ENCODE results near the gene NCAM2. TPM values are rescaled to one million over a fixed set of nuclear protein-coding genes. Genes with fewer than 3 reads are reported as not detected.

The NCAM2 gene
- total and polyA plus RNA-seq, 3 experiments from 2014 or later, result not detected

- no peak overlapping the region for H3K4me3 Mint-ChIP-seq
- POLR2A ChIA-PET, result no interaction called here
- CTCF ChIA-PET, result no interaction called here
- Histone ChIP-seq H3K27me3 (ENCODE audit: insufficient read depth, low read length, poor library complexity, severe bottlenecking) (no peaks in the 10 kb centered on the region), H3K9me3 (ENCODE audit: low read length) (no peaks in the 10 kb centered on the region), H3K36me3 (ENCODE audit: insufficient read depth, low read length) (no peaks in the 10 kb centered on the region), H3K4me1 (ENCODE audit: insufficient read depth, low read length) (no peaks in the 10 kb centered on the region), H3K4me3 (ENCODE audit: low read length) (no peak overlapping the region), H3K27ac (ENCODE audit: low read depth, low read length) (no peak overlapping the region)
- H3K36me3 Mint-ChIP-seq, result no peaks in the 10 kb centered on the region
- no peak overlapping the region for H3K27ac Mint-ChIP-seq
- peaks cover 5 to 21% of the 10 kb centered on the region in 2 donors for H3K27me3 Mint-ChIP-seq
- no peak for DNase-seq
- H3K4me1 Mint-ChIP-seq, result peaks cover 0 to 9% (median 5%) of the 10 kb centered on the region in 3 donors
- no peaks in the 10 kb centered on the region for H3K9me3 Mint-ChIP-seq
Observed at GRCh38 chr21:21003701-21004100, 5.5 kb downstream of the NCAM2 start.

- POLR2A ChIA-PET, result no interaction called here
- CTCF ChIA-PET, result no interaction called here
- Mint-ChIP-seq H3K9me3 (no peaks in the 10 kb centered on the region), H3K27ac (no peak overlapping the region), H3K36me3 (no peaks in the 10 kb centered on the region), H3K27me3 (peaks cover 0 to 1% of the 10 kb centered on the region in 2 donors), H3K4me3 (no peak overlapping the region), H3K4me1 (no peaks in the 10 kb centered on the region)
- Histone ChIP-seq H3K4me1 (ENCODE audit: insufficient read depth, low read length) (no peaks in the 10 kb centered on the region), H3K36me3 (ENCODE audit: insufficient read depth, low read length) (no peaks in the 10 kb centered on the region), H3K27me3 (ENCODE audit: insufficient read depth, low read length, poor library complexity, severe bottlenecking) (no peaks in the 10 kb centered on the region), H3K4me3 (ENCODE audit: low read length) (no peak overlapping the region), H3K27ac (ENCODE audit: low read depth, low read length) (no peak overlapping the region), H3K9me3 (ENCODE audit: low read length) (no peaks in the 10 kb centered on the region)
- DNase-seq, result no peak
Observed at GRCh38 chr21:21007606-21008005, 9.4 kb downstream of the NCAM2 start.

- Mint-ChIP-seq H3K9me3 (peaks cover 0 to 6% (median 2%) of the 10 kb centered on the region in 5 donors), H3K4me3 (no peak overlapping the region)
- DNase-seq, result no peak
Observed at GRCh38 chr21:21010228-21010627, 12.0 kb downstream of the NCAM2 start.

GRCh38 chr21:21010698-21011097 lies 12.5 kb downstream of the NCAM2 start:
- Histone ChIP-seq H3K27me3 (ENCODE audit: insufficient read depth, low read length, poor library complexity, severe bottlenecking) (no peaks in the 10 kb centered on the region), H3K36me3 (ENCODE audit: insufficient read depth, low read length) (no peaks in the 10 kb centered on the region), H3K4me1 (ENCODE audit: insufficient read depth, low read length) (no peaks in the 10 kb centered on the region), H3K4me3 (ENCODE audit: low read length) (no peak overlapping the region), H3K27ac (ENCODE audit: low read depth, low read length) (no peak overlapping the region), H3K9me3 (ENCODE audit: low read length) (no peaks in the 10 kb centered on the region)
- Mint-ChIP-seq H3K27ac (no peak overlapping the region), H3K4me1 (no peaks in the 10 kb centered on the region), H3K4me3 (no peak overlapping the region), H3K27me3 (peaks cover 0 to 1% of the 10 kb centered on the region in 2 donors), H3K9me3 (peaks cover 0 to 6% (median 2%) of the 10 kb centered on the region in 5 donors), H3K36me3 (no peaks in the 10 kb centered on the region)
- DNase-seq, result no peak
- POLR2A ChIA-PET, result no interaction called here
- CTCF ChIA-PET, result no interaction called here

More at GRCh38 chr21:21010228-21010627, 12.0 kb downstream of the NCAM2 start:
- H3K27me3 ChIP-seq (ENCODE audit: insufficient read depth, low read length, poor library complexity, severe bottlenecking), result no peaks in the 10 kb centered on the region
- H3K27me3 Mint-ChIP-seq, result peaks cover 0 to 1% of the 10 kb centered on the region in 2 donors
- no peaks in the 10 kb centered on the region for H3K4me1 ChIP-seq (ENCODE audit: insufficient read depth, low read length)
- H3K4me1 Mint-ChIP-seq, result no peaks in the 10 kb centered on the region
- no peaks in the 10 kb centered on the region for H3K9me3 ChIP-seq (ENCODE audit: low read length)
- H3K36me3 ChIP-seq (ENCODE audit: insufficient read depth, low read length), result no peaks in the 10 kb centered on the region
- H3K27ac ChIP-seq (ENCODE audit: low read depth, low read length), result no peak overlapping the region
- H3K36me3 Mint-ChIP-seq, result no peaks in the 10 kb centered on the region
- no peak overlapping the region for H3K27ac Mint-ChIP-seq
- H3K4me3 ChIP-seq (ENCODE audit: low read length), result no peak overlapping the region
- CTCF ChIA-PET, result no interaction called here
- POLR2A ChIA-PET, result no interaction called here

GRCh38 chr21:21018821-21019220 lies 20.6 kb downstream of the NCAM2 start:
- Histone ChIP-seq H3K27ac (ENCODE audit: low read depth, low read length) (no peak overlapping the region), H3K36me3 (ENCODE audit: insufficient read depth, low read length) (no peaks in the 10 kb centered on the region), H3K27me3 (ENCODE audit: insufficient read depth, low read length, poor library complexity, severe bottlenecking) (no peaks in the 10 kb centered on the region), H3K9me3 (ENCODE audit: low read length) (no peaks in the 10 kb centered on the region), H3K4me1 (ENCODE audit: insufficient read depth, low read length) (no peaks in the 10 kb centered on the region), H3K4me3 (ENCODE audit: low read length) (no peak overlapping the region)
- Mint-ChIP-seq H3K27ac (no peak overlapping the region), H3K36me3 (no peaks in the 10 kb centered on the region), H3K4me1 (no peaks in the 10 kb centered on the region), H3K4me3 (no peak overlapping the region), H3K27me3 (no peaks in the 10 kb centered on the region), H3K9me3 (peaks cover 0 to 8% (median 2%) of the 10 kb centered on the region in 5 donors)
- DNase-seq, result no peak
- ChIA-PET CTCF (no interaction called here), POLR2A (no interaction called here)

GRCh38 chr21:21019681-21020080 lies 21.5 kb downstream of the NCAM2 start:
- H3K4me1 ChIP-seq (ENCODE audit: insufficient read depth, low read length), result no peaks in the 10 kb centered on the region
- H3K27me3 Mint-ChIP-seq, result no peaks in the 10 kb centered on the region
- ChIA-PET CTCF (no interaction called here), POLR2A (no interaction called here)
- H3K36me3 Mint-ChIP-seq, result no peaks in the 10 kb centered on the region
- H3K4me1 Mint-ChIP-seq, result no peaks in the 10 kb centered on the region
- H3K9me3 ChIP-seq (ENCODE audit: low read length), result no peaks in the 10 kb centered on the region
- no peaks in the 10 kb centered on the region for H3K36me3 ChIP-seq (ENCODE audit: insufficient read depth, low read length)
- H3K27ac ChIP-seq (ENCODE audit: low read depth, low read length), result no peak overlapping the region
- H3K4me3 ChIP-seq (ENCODE audit: low read length), result no peak overlapping the region
- H3K27me3 ChIP-seq (ENCODE audit: insufficient read depth, low read length, poor library complexity, severe bottlenecking), result no peaks in the 10 kb centered on the region
- H3K27ac Mint-ChIP-seq, result no peak overlapping the region
- peaks cover 0 to 8% (median 2%) of the 10 kb centered on the region in 5 donors for H3K9me3 Mint-ChIP-seq
- H3K4me3 Mint-ChIP-seq, result no peak overlapping the region
- DNase-seq, result no peak

- no peaks in the 10 kb centered on the region for H3K9me3 ChIP-seq (ENCODE audit: low read length)
- H3K27me3 ChIP-seq (ENCODE audit: insufficient read depth, low read length, poor library complexity, severe bottlenecking), result no peaks in the 10 kb centered on the region
- no peak overlapping the region for H3K27ac ChIP-seq (ENCODE audit: low read depth, low read length)
- H3K9me3 Mint-ChIP-seq, result peaks cover 0 to 6% (median 4%) of the 10 kb centered on the region in 5 donors
- no peak for DNase-seq
- no peaks in the 10 kb centered on the region for H3K4me1 Mint-ChIP-seq
- no peak overlapping the region for H3K4me3 Mint-ChIP-seq
- POLR2A ChIA-PET, result no interaction called here
- H3K27me3 Mint-ChIP-seq, result no peaks in the 10 kb centered on the region
- no peaks in the 10 kb centered on the region for H3K4me1 ChIP-seq (ENCODE audit: insufficient read depth, low read length)
- no peaks in the 10 kb centered on the region for H3K36me3 Mint-ChIP-seq
- no peaks in the 10 kb centered on the region for H3K36me3 ChIP-seq (ENCODE audit: insufficient read depth, low read length)
- no peak overlapping the region for H3K4me3 ChIP-seq (ENCODE audit: low read length)
- no peak overlapping the region for H3K27ac Mint-ChIP-seq
- CTCF ChIA-PET, result no interaction called here
Observed at GRCh38 chr21:21025742-21026141, 27.5 kb downstream of the NCAM2 start.

GRCh38 chr21:21028275-21028820 lies 30.1 kb downstream of the NCAM2 start:
- no peaks in the 10 kb centered on the region for H3K27me3 ChIP-seq (ENCODE audit: insufficient read depth, low read length, poor library complexity, severe bottlenecking)
- CTCF ChIA-PET, result no interaction called here
- no peaks in the 10 kb centered on the region for H3K36me3 Mint-ChIP-seq
- H3K4me1 Mint-ChIP-seq, result no peaks in the 10 kb centered on the region
- no peak overlapping the region for H3K27ac Mint-ChIP-seq
- H3K36me3 ChIP-seq (ENCODE audit: insufficient read depth, low read length), result no peaks in the 10 kb centered on the region
- DNase-seq, result no peak
- peaks cover 4 to 8% (median 5%) of the 10 kb centered on the region in 5 donors for H3K9me3 Mint-ChIP-seq
- no peaks in the 10 kb centered on the region for H3K27me3 Mint-ChIP-seq
- H3K4me1 ChIP-seq (ENCODE audit: insufficient read depth, low read length), result no peaks in the 10 kb centered on the region
- no peak overlapping the region for H3K4me3 Mint-ChIP-seq
- H3K27ac ChIP-seq (ENCODE audit: low read depth, low read length), result no peak overlapping the region
- no peak overlapping the region for H3K4me3 ChIP-seq (ENCODE audit: low read length)
- H3K9me3 ChIP-seq (ENCODE audit: low read length), result no peaks in the 10 kb centered on the region
- POLR2A ChIA-PET, result no interaction called here

GRCh38 chr21:21029164-21029563 lies 31.0 kb downstream of the NCAM2 start:
- Mint-ChIP-seq H3K4me1 (no peaks in the 10 kb centered on the region), H3K27me3 (no peaks in the 10 kb centered on the region), H3K27ac (no peak overlapping the region), H3K36me3 (no peaks in the 10 kb centered on the region), H3K9me3 (peaks cover 5 to 11% (median 8%) of the 10 kb centered on the region in 5 donors), H3K4me3 (no peak overlapping the region)
- POLR2A ChIA-PET, result no interaction called here
- Histone ChIP-seq H3K27ac (ENCODE audit: low read depth, low read length) (no peak overlapping the region), H3K9me3 (ENCODE audit: low read length) (no peaks in the 10 kb centered on the region), H3K4me1 (ENCODE audit: insufficient read depth, low read length) (no peaks in the 10 kb centered on the region), H3K36me3 (ENCODE audit: insufficient read depth, low read length) (no peaks in the 10 kb centered on the region), H3K27me3 (ENCODE audit: insufficient read depth, low read length, poor library complexity, severe bottlenecking) (no peaks in the 10 kb centered on the region), H3K4me3 (ENCODE audit: low read length) (no peak overlapping the region)
- CTCF ChIA-PET, result no interaction called here
- no peak for DNase-seq
